ENCODE measurements around the gene HNRNPM. TPM values are rescaled to one million over a fixed set of nuclear protein-coding genes. Genes with fewer than 3 reads are reported as not detected.

The HNRNPM gene
- total and polyA plus RNA-seq, 2 experiments from 2014 or later: 69.3 to 159 TPM

DNA sequence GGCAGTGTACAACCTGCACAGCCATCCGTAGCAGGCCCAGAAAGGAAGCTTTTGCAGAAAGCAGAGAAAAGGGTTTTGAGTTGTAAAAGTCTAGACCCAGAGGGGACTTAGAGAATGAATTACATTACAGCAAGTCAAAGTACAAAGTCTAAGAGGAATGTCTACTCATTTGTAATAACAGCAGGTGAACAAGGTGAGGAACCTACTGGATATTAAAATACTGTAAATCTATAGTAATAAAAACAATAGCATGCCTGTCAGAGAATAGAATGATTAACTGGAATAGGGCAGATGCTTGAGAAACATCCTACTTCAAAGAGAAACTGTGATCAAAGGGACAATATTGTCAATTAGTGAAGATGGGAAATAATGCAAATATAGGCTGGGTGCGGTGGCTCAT, 87.5 kb downstream of the HNRNPM start:
- Histone ChIP-seq H3K9me3 (ENCODE audit: low read depth) (no peaks in the 10 kb centered on the region), H3K4me3 (no peak overlapping the region), H3K27ac (no peak overlapping the region), H3K4me1 (ENCODE audit: insufficient read depth) (peaks cover 4% of the 10 kb centered on the region), H3K9me2 (replicated peaks; ENCODE audit: insufficient read depth) (no peaks in the 10 kb centered on the region), H2AFZ (no peak overlapping the region), H3K79me2 (peaks cover 5% of the 10 kb centered on the region), H3K27me3 (no peaks in the 10 kb centered on the region), H3K36me3 (replicated peaks; ENCODE audit: insufficient read depth, low read depth) (no peaks in the 10 kb centered on the region), H3K4me2 (no peak overlapping the region), H4K20me1 (ENCODE audit: insufficient read depth, poor library complexity, severe bottlenecking) (no peaks in the 10 kb centered on the region)
- no peak for TF ChIP-seq EZH2 (IDR thresholded peaks at IDR 0.05; ENCODE audit: borderline replicate concordance)
- TF ChIP-seq, protein P1, sequence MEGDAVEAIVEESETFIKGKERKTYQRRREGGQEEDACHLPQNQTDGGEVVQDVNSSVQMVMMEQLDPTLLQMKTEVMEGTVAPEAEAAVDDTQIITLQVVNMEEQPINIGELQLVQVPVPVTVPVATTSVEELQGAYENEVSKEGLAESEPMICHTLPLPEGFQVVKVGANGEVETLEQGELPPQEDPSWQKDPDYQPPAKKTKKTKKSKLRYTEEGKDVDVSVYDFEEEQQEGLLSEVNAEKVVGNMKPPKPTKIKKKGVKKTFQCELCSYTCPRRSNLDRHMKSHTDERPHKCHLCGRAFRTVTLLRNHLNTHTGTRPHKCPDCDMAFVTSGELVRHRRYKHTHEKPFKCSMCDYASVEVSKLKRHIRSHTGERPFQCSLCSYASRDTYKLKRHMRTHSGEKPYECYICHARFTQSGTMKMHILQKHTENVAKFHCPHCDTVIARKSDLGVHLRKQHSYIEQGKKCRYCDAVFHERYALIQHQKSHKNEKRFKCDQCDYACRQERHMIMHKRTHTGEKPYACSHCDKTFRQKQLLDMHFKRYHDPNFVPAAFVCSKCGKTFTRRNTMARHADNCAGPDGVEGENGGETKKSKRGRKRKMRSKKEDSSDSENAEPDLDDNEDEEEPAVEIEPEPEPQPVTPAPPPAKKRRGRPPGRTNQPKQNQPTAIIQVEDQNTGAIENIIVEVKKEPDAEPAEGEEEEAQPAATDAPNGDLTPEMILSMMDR (IDR thresholded peaks at IDR 0.05; ENCODE audit: poor library complexity): no peak
- TF ChIP-seq EZH2phosphoT487 (IDR thresholded peaks at IDR 0.05; ENCODE audit: low read depth, severe bottlenecking, unreplicated experiment): no peak
- no peak for DNase-seq (ENCODE audit: low spot score)
- WGBS (ENCODE audit: low lambda C conversion rate, missing lambda C conversion rate): 73% methylated on average over 2 of the region's 2 CpGs

DNA sequence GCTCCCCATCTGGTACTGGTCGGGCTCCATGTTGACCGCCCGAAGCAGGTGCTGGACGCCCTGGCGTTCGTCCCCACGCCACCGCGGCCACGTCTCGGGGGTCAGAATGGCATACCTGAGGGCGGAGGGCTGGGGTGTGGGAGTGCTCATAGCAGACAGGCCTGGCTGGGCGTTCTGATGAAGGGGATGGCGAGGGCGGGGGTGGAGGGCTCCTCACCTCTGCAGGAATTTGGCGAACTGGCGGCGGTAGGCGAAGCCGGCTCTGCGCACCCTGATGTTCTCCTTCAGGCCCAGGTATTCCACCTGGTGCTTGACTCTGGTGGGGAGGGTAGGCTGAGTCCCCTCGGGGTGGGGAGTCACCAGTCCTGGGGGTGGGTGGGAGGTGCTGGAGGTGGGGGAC, 91.5 kb downstream of the HNRNPM start:
- Histone ChIP-seq H3K27ac (no peak overlapping the region), H3K4me3 (no peak overlapping the region), H4K20me1 (ENCODE audit: insufficient read depth, poor library complexity, severe bottlenecking) (no peaks in the 10 kb centered on the region), H3K9me3 (ENCODE audit: low read depth) (no peaks in the 10 kb centered on the region), H3K79me2 (no peaks in the 10 kb centered on the region), H3K4me1 (ENCODE audit: insufficient read depth) (peaks cover 4% of the 10 kb centered on the region), H3K27me3 (no peaks in the 10 kb centered on the region), H3K36me3 (replicated peaks; ENCODE audit: insufficient read depth, low read depth) (no peaks in the 10 kb centered on the region), H3K9me2 (replicated peaks; ENCODE audit: insufficient read depth) (no peaks in the 10 kb centered on the region), H2AFZ (no peak overlapping the region), H3K4me2 (no peak overlapping the region)
- no peak for DNase-seq (ENCODE audit: low spot score)
- 89% methylated on average over 19 of the region's 22 CpGs for WGBS (ENCODE audit: low lambda C conversion rate, missing lambda C conversion rate)
- TF ChIP-seq, protein P1 (IDR thresholded peaks at IDR 0.05; ENCODE audit: poor library complexity): no peak
- no peak for TF ChIP-seq EZH2phosphoT487 (IDR thresholded peaks at IDR 0.05; ENCODE audit: low read depth, severe bottlenecking, unreplicated experiment)
- no peak for TF ChIP-seq EZH2 (IDR thresholded peaks at IDR 0.05; ENCODE audit: borderline replicate concordance)

DNA sequence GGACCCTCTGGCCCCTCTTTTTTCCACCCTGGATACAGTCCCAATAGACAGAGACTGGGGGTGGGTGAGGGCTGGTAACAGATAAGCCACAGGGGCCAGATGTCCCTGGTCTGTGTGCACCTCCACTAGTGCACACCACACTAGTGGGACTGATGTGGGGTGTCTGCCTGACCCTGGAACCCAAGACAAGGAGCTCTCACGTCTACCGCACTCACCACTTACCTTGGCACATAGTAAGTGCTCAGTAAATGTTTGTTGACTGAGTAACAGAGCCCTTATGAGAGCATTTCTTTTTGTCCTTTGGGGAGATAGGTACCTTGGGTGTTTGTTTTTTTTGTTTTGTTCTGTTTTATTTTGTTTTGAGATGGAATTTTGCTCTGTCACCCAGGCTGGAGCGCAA, 92.3 kb downstream of the HNRNPM start:
- Histone ChIP-seq H4K20me1 (ENCODE audit: insufficient read depth, poor library complexity, severe bottlenecking) (no peaks in the 10 kb centered on the region), H3K27ac (no peak overlapping the region), H3K79me2 (no peaks in the 10 kb centered on the region), H2AFZ (no peak overlapping the region), H3K9me3 (ENCODE audit: low read depth) (no peaks in the 10 kb centered on the region), H3K9me2 (replicated peaks; ENCODE audit: insufficient read depth) (no peaks in the 10 kb centered on the region), H3K27me3 (no peaks in the 10 kb centered on the region), H3K4me2 (no peak overlapping the region), H3K4me3 (no peak overlapping the region), H3K4me1 (ENCODE audit: insufficient read depth) (peaks cover 4% of the 10 kb centered on the region), H3K36me3 (replicated peaks; ENCODE audit: insufficient read depth, low read depth) (no peaks in the 10 kb centered on the region)
- no peak for TF ChIP-seq EZH2phosphoT487 (IDR thresholded peaks at IDR 0.05; ENCODE audit: low read depth, severe bottlenecking, unreplicated experiment)
- TF ChIP-seq, protein P1 (IDR thresholded peaks at IDR 0.05; ENCODE audit: poor library complexity): no peak
- TF ChIP-seq EZH2 (IDR thresholded peaks at IDR 0.05; ENCODE audit: borderline replicate concordance): no peak
- 96% methylated on average over 3 of the region's 3 CpGs for WGBS (ENCODE audit: low lambda C conversion rate, missing lambda C conversion rate)
- DNase-seq (ENCODE audit: low spot score): no peak

Other genes starting within 250 kb of the HNRNPM start
- 79.6 and 82.6 TPM in 2 replicates for gene CERS4, start 235.6 kb upstream of the HNRNPM start, total RNA-seq
- 69.2 and 86.0 TPM in 2 replicates for gene CERS4, start 235.6 kb upstream of the HNRNPM start, polyA plus RNA-seq
- gene CD320, start 136.6 kb upstream of the HNRNPM start, total RNA-seq: 44.5 and 53.8 TPM in 2 replicates
- gene CD320, start 136.6 kb upstream of the HNRNPM start, polyA plus RNA-seq: 77.5 and 91.4 TPM in 2 replicates
- 34.4 and 44.9 TPM in 2 replicates for gene NDUFA7, start 123.6 kb upstream of the HNRNPM start, total RNA-seq
- 115 and 124 TPM in 2 replicates for gene NDUFA7, start 123.6 kb upstream of the HNRNPM start, polyA plus RNA-seq
- 293 and 312 TPM in 2 replicates for gene RPS28, start 123.5 kb upstream of the HNRNPM start, total RNA-seq
- gene RPS28, start 123.5 kb upstream of the HNRNPM start, polyA plus RNA-seq: 683 and 693 TPM in 2 replicates
- gene KANK3, start 101.7 kb upstream of the HNRNPM start, total RNA-seq: 0.56 and 3.2 TPM in 2 replicates
- gene KANK3, start 101.7 kb upstream of the HNRNPM start, polyA plus RNA-seq: 1.2 TPM in 1 of 2 replicates, not detected in the other
- gene ANGPTL4, start 80.8 kb upstream of the HNRNPM start, total RNA-seq: 12.0 and 14.7 TPM in 2 replicates
- 23.4 and 26.3 TPM in 2 replicates for gene ANGPTL4, start 80.8 kb upstream of the HNRNPM start, polyA plus RNA-seq
- 30.9 and 47.1 TPM in 2 replicates for gene RAB11B, start 54.6 kb upstream of the HNRNPM start, total RNA-seq
- 174 and 216 TPM in 2 replicates for gene RAB11B, start 54.6 kb upstream of the HNRNPM start, polyA plus RNA-seq
- 39.0 and 73.5 TPM in 2 replicates for gene MARCHF2, start 31.7 kb upstream of the HNRNPM start, total RNA-seq
- gene MARCHF2, start 31.7 kb upstream of the HNRNPM start, polyA plus RNA-seq: 32.9 and 38.5 TPM in 2 replicates
- 0.44 and 0.73 TPM in 2 replicates for gene PRAM1, start 57.7 kb downstream of the HNRNPM start, total RNA-seq
- gene PRAM1, start 57.7 kb downstream of the HNRNPM start, polyA plus RNA-seq: 0.48 and 0.91 TPM in 2 replicates
- 3.8 and 5.7 TPM in 2 replicates for gene ZNF414, start 69.2 kb downstream of the HNRNPM start, total RNA-seq
- 54.2 and 54.3 TPM in 2 replicates for gene ZNF414, start 69.2 kb downstream of the HNRNPM start, polyA plus RNA-seq
- 0.13 and 0.92 TPM in 2 replicates for gene MYO1F, start 132.5 kb downstream of the HNRNPM start, total RNA-seq
- gene MYO1F, start 132.5 kb downstream of the HNRNPM start, polyA plus RNA-seq: 1.0 and 3.1 TPM in 2 replicates
- gene ADAMTS10, start 165.7 kb downstream of the HNRNPM start, total RNA-seq: 22.1 and 31.9 TPM in 2 replicates
- gene ADAMTS10, start 165.7 kb downstream of the HNRNPM start, polyA plus RNA-seq: 15.8 and 28.5 TPM in 2 replicates
- not detected in 2 replicates for gene NFILZ, start 185.7 kb downstream of the HNRNPM start, total RNA-seq
- gene NFILZ, start 185.7 kb downstream of the HNRNPM start, polyA plus RNA-seq: not detected in 2 replicates

Data from hepatocyte (in vitro differentiated cells).